Endometrial microvascular endothelial cells (primary cell): ENCODE results near the gene PROX2. TPM values are rescaled to one million over a fixed set of nuclear protein-coding genes. Genes with fewer than 3 reads are reported as not detected.

Source experiments
- in situ Hi-C: cut with HindIII; loops from 2 replicates; pipeline ENCODE4 v1.10.0; 2017; ENCODE audit warnings: low sequenced_read_pairs, low pct_unique_long_range_greater_than_20kb; ENCODE audit errors: inconsistent ontology term
- total RNA-seq: library from RNA; depleted of rRNA; stranded (reverse); fragments of >200 nt; gene quantifications from one replicate; pipeline ENCODE4 v1.2.3, GENCODE V29; 2015; ENCODE audit errors: inconsistent ontology term

Gene PROX2
- total RNA-seq, 1 donor from 2014 or later = not detected

DNA sequence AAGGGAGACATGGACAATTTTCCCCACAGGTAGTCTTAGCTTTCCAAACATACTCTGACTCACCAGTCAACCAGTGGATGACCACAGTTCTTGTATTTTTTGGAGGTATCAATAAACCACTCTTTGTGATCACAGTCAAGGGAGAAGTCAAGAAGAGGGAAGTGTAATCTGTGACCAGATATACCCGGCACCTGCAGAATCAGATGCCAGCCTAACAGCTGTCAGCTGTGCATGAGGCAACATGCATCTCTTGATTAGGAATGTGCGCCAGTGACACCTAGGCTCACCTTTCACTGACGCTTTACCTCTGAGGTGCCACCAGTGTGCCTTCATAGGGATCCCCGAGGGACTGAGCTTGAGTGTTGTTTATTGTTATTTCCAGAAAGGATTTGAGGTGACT, 20.0 kb downstream of the PROX2 start:
- in situ Hi-C loops = loop anchor here (25.0 kb wide), 1 partner anchor 194 kb away; no protein-coding TSS in a partner anchor

DNA sequence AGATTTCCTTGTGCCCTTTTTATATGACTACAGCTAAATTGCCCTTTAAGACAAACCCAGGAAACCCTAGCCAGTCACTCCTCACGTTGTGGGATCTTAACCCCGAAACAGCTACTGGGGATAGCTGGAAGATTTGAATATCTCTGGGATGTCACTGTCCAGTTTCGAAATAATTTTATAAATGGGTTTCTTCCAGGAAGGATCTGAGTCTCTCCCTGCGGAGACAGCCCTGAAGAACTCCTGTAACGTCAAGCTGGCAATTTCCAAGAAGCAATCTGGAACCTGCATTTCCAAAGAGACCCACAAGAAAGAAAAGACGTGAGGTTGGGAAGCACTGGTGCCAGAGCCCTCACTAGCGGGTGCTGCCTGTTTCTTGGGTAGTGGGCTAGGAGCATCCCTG, 20.9 kb downstream of the PROX2 start:
- in situ Hi-C loops = loop anchor here (25.0 kb wide), 1 partner anchor 193 kb away; no protein-coding TSS in a partner anchor

DNA sequence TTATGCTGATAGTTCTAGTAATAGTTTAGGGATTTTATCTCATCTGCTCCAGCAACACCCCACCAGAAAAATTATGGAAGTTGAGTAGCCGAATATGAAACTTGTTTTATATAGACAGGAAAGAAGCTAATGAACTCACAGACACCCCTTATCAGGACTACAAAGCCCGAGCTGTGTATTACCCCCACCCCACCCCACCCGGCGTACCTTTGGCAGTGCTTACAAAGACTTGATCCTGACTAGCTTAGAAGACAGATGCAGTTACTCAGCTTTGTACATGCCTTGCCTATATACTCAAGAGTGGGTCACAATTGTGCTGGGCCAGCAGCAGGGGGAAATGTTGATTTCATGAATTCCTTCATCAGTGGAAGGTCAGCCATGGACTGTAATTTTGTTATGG, 22.4 kb downstream of the PROX2 start:
- in situ Hi-C loops = loop anchor here (25.0 kb wide), 1 partner anchor 191 kb away; no protein-coding TSS in a partner anchor

DNA sequence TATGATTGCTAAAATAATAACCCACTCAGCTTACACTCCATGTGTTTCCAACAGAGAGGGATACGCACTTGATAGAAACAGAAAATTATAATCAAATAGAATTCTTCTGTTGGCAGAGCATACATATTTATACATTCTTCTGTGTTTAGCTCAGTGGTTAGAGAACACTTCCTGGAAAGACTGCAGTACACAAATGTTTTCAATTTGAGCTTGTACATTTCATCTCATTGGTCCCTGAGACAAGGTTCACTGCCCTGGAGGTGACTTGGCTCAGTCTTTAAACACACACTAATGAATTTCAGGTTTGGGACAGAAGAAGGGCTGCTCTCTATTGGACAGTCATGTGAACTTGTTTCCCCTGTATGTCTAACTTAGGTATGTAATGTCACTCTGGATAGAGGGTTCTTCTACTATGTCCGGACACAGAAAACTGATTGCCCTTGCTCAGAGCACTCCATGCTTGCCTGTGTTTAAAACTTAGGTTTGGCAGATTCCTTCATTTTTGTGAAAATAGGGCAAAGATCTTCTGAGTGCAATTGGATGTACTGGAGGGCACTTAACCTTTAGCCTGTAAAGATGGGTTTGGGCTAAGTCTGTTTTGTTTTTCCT, 22.9 kb downstream of the PROX2 start:
- in situ Hi-C loops = loop anchor here (25.0 kb wide), 1 partner anchor 191 kb away; no protein-coding TSS in a partner anchor

DNA sequence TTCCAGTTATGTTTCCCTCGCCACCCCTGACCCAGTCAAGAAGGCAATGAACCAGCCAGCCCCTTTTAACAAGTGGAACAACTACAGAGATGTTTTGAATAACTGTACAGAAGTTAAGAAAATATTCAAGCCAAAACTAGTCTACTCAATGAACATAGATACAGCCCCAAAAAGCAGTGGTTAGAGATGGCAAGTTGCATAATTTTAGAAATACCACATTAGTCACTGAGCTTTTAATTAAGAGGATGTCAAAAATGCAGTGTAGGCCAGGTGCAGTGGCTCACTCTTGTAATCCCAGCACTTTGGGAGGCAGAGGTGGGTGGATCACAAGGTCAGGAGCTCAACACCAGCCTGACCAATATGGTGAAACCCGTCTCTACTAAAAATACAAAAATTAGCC, 27.2 kb downstream of the PROX2 start:
- in situ Hi-C loops = no loop called here

DNA sequence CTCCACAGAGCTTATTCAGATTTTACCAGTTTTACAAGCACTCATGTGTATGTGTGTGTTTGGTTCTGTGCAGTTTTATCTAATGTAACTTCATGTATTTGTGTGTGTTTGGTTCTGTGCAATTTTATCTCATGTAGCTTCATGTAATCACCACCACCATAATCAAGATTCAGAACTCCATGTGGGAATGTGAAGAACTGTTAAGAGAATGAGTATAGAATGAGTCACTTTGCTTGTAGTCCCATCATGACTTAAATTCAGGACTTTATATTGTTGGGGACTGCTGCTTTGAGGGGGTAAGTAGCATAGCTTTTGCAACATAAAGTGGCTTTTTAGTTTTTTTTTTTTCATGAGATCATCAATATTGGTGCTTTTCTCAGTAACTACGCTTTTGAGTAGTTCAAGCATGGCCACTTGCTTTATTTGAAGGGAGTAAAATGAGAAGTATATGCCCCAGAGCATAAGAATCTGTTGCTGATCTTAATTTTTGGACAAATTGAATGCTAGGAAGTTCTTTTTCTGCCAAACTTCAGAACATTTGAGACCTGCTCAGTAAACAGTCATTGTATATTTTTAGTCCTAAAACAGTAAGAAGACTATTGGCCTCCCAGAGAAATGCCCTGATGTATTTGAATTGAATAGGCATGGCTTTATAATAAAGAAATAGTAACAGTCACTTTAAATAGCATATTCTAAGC, 28.8 kb downstream of the PROX2 start:
- in situ Hi-C loops = no loop called here

DNA sequence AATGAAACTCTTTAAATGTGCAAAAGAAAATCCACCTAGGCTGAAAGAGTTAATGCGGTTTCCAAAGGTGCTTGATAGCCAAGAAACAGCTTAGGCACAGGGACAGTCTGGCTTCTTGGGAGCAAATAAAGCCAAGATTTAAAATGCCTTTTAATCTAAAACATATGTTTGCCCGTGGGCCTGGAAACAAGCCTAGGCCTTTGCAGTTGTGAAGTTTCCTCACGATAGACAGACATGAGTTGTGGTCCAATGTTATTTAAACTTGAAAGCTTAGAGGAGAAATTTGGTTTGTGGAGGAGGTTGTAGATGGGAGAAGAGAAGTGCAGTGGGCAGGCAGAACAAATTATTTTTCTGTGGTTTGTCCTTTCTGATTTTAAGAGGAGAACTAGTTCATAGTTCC, 29.8 kb downstream of the PROX2 start:
- in situ Hi-C loops = no loop called here

DNA sequence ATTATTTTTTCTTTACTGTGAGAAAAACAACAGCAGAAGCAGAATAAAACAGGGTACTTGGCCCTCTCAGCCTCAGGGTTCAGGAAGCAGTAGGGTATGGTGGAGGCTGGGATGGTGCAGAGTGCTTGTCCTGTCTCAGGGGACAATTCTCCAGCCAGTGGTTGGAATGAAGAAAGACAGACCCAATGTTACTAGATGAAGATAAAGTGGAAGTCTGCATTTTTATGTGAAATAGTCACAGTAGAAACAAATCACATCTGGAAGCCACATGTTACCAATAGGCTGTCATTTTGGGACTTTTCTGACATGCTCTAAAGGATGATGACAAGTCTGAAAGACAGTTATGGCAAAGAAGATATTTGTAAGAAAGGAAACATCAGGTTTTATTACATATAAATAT, 32.3 kb downstream of the PROX2 start:
- in situ Hi-C loops = no loop called here

DNA sequence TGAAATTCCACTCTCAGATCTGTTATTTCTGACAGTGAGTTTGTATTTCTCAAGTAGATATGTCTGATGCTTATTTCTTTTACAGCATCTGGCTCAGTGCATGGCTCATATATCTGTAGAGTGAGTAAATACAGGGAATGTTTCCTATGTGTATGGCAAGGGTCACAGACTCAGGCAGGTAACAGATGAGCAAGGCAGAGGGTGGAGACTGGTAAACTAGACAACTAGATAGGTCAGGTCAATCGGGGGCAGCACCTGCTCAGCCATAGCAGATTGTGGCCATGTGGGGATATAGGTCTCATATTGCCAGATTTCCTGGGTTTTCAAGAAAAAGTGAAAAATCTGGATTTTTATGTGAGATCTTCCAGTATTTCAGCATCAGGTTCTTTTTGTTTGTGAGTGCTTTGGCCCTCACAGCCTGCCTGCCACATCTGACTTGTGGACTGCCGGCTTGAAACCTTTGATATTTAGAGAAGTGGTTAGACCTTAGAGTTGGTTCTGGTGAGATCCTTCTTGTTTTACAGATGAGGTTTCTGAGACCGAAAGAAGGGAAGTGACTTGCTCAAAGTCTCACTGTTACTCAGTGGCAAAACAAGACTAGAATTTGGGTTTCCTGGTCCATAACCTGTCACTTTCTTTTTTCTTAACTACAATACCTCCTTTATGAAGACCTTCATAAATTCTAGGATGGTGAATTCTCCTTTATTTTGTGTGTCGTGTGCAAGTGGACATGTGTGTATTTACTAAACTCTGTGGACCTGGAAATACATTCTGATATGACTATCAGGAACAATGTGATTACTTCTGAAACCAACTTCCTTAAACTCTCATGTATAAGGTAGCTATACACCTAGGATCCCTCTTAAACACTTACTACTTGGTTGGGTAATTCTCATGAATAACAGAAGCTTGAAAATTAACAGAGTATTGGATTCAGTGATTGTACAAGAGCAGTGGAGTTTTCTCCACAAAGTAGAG, 34.4 kb downstream of the PROX2 start:
- in situ Hi-C loops = no loop called here

DNA sequence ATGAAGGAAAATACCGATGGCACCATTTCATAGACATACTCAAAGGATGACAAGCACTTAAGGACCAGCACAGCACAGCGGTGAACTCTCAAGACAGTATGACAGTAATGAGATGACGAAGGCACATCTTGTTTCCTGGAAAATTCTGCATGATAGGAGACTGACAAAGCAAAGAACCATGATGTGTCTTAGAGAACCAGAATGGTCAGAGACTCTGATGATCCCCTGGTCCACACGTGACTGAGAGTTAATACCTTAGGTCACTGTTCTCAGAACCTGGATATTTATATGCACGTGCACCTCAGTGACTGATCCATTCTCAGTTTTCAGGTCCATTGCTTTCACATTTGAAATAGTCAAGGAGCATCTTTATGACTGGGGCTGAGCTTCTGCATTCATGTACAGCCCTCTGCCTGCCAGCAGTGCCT, 35.3 kb downstream of the PROX2 start:
- in situ Hi-C loops = no loop called here

DNA sequence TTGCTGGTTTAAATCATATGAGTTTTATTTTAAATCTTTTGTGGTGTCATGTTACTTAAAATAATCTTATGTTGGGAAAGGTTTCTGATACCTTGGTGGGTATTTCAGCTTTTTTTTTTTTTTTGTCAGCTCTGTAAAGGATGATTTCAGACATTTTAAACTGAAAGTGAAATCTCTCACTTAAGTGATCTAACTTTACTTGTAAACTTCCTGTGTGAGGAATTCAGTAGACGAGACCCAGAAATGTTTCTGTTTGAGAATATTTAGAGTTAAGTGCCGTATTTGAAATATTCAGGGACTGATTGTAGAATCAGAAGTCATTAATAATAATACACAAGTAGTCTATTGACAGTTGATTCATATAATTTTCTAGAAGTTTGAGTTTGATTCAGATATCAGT, 37.8 kb downstream of the PROX2 start:
- in situ Hi-C loops = no loop called here

DNA sequence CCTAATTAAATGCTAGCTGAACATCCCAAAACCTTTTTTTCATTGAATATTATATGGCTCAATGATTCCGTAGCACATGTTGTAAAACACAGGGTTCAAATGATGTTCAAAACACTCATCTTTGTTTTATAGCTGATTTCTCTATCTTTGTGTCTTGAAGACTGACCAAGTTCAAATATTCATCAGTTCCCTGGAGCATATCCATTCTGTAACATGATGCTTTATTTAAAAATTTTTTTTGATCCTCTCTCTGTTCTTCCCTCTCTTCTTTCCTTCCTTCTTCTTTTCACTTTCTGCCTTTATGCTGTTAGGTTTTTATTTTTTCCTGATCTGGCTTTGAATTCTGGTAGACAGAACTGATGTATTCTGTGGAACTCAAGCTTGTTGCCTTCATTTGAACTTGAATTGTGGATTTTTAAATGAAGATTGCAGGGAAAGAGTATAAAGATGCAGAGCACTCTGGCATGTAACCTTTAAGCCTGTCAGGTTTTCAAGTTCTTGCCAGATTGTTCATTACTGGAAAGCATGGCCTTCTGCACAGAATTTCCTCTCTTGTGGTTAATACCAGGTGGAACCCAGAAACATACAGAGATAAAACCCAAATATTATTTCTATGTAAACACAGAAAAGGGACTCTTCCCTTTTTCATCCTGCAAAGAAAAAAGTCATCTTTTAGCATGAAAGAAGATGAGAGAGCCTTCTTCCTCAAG, 39.5 kb downstream of the PROX2 start:
- in situ Hi-C loops = no loop called here

DNA sequence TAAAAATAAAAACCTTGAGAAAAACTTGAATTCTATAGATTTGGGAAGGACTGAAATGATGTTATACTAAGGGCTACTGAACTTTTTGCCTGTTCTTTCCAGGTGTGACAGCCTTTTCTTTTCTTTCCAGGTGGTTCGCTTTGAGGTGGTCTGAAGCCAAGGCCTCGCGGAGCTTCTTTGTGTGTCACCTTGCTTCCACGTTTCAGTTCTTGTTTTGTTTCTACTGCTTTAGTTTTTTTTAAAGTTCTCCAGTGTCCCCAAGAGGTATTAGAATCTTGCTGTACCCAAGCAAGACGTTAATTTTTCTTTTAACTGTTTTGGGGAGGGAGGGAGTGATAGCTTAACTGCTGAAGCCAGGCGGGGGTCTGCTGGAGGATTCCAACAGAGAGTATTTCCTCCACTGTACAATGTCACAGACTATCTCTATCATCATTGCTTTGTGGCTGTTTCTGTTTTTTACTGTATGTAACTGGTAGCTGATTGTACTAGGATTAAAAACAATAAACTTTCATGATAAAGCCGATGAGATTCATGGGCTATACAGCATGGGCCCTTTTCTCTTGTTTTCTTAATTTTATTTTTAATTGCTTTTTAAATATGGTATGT, 40.2 kb downstream of the PROX2 start:
- in situ Hi-C loops = no loop called here

DNA sequence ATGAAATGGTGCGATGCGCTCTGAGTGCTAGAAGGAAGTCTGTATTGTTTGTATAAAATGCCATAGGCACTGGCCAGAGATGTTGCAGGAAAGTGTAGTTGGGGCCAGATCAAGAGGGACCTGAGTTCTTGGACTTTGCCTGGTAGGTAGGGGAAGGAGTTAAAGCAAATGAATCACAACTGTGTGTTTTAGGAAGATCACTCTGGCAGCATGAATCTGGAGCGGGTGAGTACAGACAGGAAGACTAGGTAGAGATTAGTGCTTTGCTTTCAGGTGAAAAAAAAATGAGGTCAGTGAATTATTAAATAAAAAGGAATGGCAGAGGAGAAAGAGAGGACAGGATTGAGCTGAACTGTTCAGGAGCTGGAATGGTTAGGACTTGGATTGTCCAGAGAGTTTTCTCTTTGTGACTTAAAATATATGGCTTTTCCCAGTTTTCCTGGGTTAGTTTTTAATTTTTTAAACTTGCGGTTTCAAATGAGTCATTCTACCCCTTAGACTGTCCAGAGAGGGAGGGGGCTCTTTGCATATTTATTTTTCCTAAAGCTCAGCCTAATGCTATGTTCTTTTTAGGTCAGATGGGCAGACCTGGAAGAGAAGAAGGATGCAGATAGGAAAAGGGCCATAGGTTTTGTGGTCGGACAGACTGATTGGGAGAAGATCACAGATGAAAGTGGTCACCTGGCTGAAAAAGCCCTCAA, 41.1 kb downstream of the PROX2 start:
- in situ Hi-C loops = no loop called here

DNA sequence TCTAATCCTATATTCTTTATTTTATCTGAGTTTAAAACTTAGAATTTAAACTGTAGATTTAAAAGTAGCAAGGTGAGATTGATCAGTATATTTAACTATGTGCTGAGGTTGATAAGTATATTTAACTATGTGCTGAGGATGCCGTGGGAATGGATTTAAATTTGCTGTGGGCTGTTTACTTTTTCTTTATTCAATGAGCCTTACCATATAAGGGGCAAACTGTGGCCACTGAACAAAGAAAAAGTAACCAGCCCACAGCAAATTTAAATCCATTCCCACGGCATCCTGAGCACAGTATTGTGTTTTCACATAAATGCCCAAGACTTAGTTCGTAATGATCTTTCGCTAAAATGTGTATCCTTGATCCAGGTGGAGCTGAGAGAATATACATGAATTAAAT, 43.1 kb downstream of the PROX2 start:
- in situ Hi-C loops = no loop called here

DNA sequence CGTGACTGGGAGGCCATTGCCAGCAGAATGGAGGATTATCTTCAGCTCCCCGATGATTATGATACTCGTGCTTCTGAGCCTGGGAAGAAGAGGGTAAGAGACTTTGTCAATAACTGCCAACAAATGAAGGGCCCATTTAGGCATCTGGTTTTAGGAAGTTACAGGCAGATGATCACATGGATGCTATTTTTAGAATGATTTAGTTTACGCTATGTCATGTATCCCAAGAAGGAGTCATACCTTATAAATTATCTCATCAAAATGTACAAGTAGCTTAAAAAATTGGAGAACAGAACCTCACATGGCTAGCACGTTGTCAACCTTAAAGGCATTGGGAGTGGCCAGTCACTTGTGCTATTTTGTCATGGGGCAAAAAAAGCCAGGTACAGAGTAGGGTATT, 46.7 kb downstream of the PROX2 start:
- in situ Hi-C loops = no loop called here

DNA sequence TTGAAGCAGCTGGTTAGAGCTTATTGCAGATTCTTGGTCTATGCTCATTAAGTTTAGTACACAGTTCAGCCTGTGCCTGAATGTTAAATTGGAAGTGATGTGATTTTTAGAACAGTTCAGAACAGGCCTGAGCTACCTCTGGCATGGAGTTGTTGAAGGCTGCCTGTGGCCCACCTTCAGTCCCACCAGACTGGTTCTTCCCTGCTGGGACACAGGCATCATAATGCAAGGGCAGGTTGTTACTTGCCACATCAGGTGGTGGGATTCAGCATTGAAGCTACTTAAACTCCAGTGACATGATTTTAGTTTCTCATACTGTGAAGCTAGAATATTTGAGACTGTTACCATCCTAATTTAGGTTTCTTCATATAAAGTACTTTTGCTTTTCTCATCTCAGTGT, 49.4 kb downstream of the PROX2 start:
- in situ Hi-C loops = no loop called here
